Psoas muscle (tissue), 8 donors: ENCODE results near the gene PID1. TPM values are rescaled to one million over a fixed set of nuclear protein-coding genes. Genes with fewer than 3 reads are reported as not detected.

ENCODE experiments used
- ATAC-seq, 4 donors: fragments of 200-7000 bp; cut with Tn5 transposase; one replicate each; pipeline ENCODE4 v1.9.1; 2020; ENCODE audit warnings: moderate library complexity in 3 of 4, mild to moderate bottlenecking in 2 of 4
- DNase-seq, 2 donors: peaks; one replicate each; pipeline ENCODE4 v3.0.0-alpha.2; 2020
- H3K27ac ChIP-seq: fragments of 200-600 bp; one replicate; pipeline ENCODE4 v1.8.0; 2022
- H3K27me3 ChIP-seq, 3 donors: fragments of 200-600 bp in 1 of 3; one replicate each; pipeline versions ENCODE4 v1.6.1 to v1.8.0; 2013 to 2022; ENCODE audit warnings: low read length in 2 of 3, mild to moderate bottlenecking in 2 of 3, moderate library complexity in 1 of 3; ENCODE audit not compliant: insufficient read depth in 3 of 3
- H3K36me3 ChIP-seq, 2 donors: fragments of 200-600 bp in 1 of 2; one replicate each; pipeline versions ENCODE4 v1.6.1 to v1.8.0; 2013 to 2022; ENCODE audit warnings: low read depth in 1 of 2, mild to moderate bottlenecking in 1 of 2, moderate library complexity in 1 of 2; ENCODE audit not compliant: insufficient read depth in 1 of 2
- H3K4me1 ChIP-seq: fragments of 200-600 bp; one replicate; pipeline ENCODE4 v1.8.0; 2022
- H3K4me3 ChIP-seq: fragments of 200-600 bp; one replicate; pipeline ENCODE4 v1.8.0; 2022; ENCODE audit warnings: mild to moderate bottlenecking
- H3K9me3 ChIP-seq: fragments of 200-600 bp; one replicate; pipeline ENCODE4 v1.8.0; 2022
- CTCF ChIP-seq: fragments of 200-600 bp; IDR thresholded peaks from one replicate; pipeline ENCODE4 v1.8.0; 2022; ENCODE audit warnings: antibody characterized with exemption
- WGBS, 3 donors: extraction: QIAGEN DNeasy Blood & Tissue Kit; methylation state at CpG; one replicate each; pipeline versions ENCODE4 v1.1.6 to v1.1.7; 2013; 5-methylcytosine and 5-hydroxymethylcytosine counted together
- intact Hi-C, 2 donors: fragments of 100-400 bp; cut with DNase I; formaldehyde crosslinking; loops; one replicate each; pipeline versions ENCODE4 v1.11.0 to v1.14.2; 2022
- polyA plus RNA-seq, 3 donors: library from polyadenylated mRNA; stranded (reverse); fragments of 200-250 nt; gene quantifications; one replicate each; pipeline ENCODE4 v1.2.3, GENCODE V29; 2013
- total RNA-seq, 4 donors: library from RNA; stranded (reverse); fragmentation: NEBNext Ultra II Directional in 2 of 4; extraction: Animal tissue kit (Norgen Biotek cat#: 25700) in 2 of 4; gene quantifications; one replicate each; pipeline versions ENCODE4 v1.2.1 to v1.2.4, GENCODE V29; 2021 to 2023
- donor health status: healthy with polysubstance abuse.
- donor health status: DM: no; HTN: no; CAD: no; lungs with moderate emphysema.
- donor health status: Bipolar disorder and iron deficiency.
- donor health status: healthy.
- donor health status: DM: yes; HTN: yes; CAD: no.
- donor health status: DM: no; HTN: no; CAD: no.
- donor health status: DM: no; HTN: no; CAD: no.
- donor health status: DM: yes; HTN: yes; CAD: no.

Gene PID1
- total and polyA plus RNA-seq, 7 donors, result 4.3 to 10.6 (median 6.6) TPM

- Histone ChIP-seq H3K9me3 (no peaks in the 10 kb centered on the region), H3K4me3 (no peak overlapping the region), H3K27me3 (no peaks in the 10 kb centered on the region), H3K36me3 (no peaks in the 10 kb centered on the region), H3K27ac (no peak overlapping the region), H3K4me1 (no peaks in the 10 kb centered on the region)
- intact Hi-C loops, result no loop called here
- ATAC-seq (no peak), DNase-seq (no peak)
- TF ChIP-seq CTCF, result no peak
- WGBS, 3 donors, result 57 to 74% (median 72%) methylated on average over 2 of the region's 2 CpGs
Observed at GRCh38 chr2:229042349-229042748, 228.7 kb downstream of the PID1 start.

- DNase-seq, result no peak
- ATAC-seq, result no peak
- H3K4me1 ChIP-seq, result no peaks in the 10 kb centered on the region
- H3K27me3 ChIP-seq, result no peaks in the 10 kb centered on the region
- intact Hi-C loops, result no loop called here
- no peak overlapping the region for H3K4me3 ChIP-seq
- no peak for TF ChIP-seq CTCF
- WGBS, 3 donors, result 87 to 94% (median 93%) methylated on average over 2 of the region's 2 CpGs
- no peaks in the 10 kb centered on the region for H3K9me3 ChIP-seq
- no peaks in the 10 kb centered on the region for H3K36me3 ChIP-seq
- H3K27ac ChIP-seq, result no peak overlapping the region
Observed at GRCh38 chr2:229041691-229042090, 229.4 kb downstream of the PID1 start.

- Histone ChIP-seq H3K4me1 (no peaks in the 10 kb centered on the region), H3K27ac (no peak overlapping the region), H3K36me3 (no peaks in the 10 kb centered on the region), H3K9me3 (no peaks in the 10 kb centered on the region), H3K27me3 (no peaks in the 10 kb centered on the region), H3K4me3 (no peak overlapping the region)
- no peak for TF ChIP-seq CTCF
- ATAC-seq (no peak), DNase-seq (no peak)
- WGBS, 3 donors, result 64 to 67% (median 66%) methylated on average over 4 of the region's 4 CpGs
- intact Hi-C loops, result no loop called here
Observed at GRCh38 chr2:229037621-229038020, 233.5 kb downstream of the PID1 start.

- WGBS, 3 donors, result 81 to 90% (median 82%) methylated on average over 3 of the region's 3 CpGs
- intact Hi-C loops, result no loop called here
- Histone ChIP-seq H3K36me3 (no peaks in the 10 kb centered on the region), H3K4me1 (no peaks in the 10 kb centered on the region), H3K4me3 (no peak overlapping the region), H3K27ac (no peak overlapping the region), H3K27me3 (no peaks in the 10 kb centered on the region), H3K9me3 (no peaks in the 10 kb centered on the region)
- ATAC-seq (no peak), DNase-seq (no peak)
- no peak for TF ChIP-seq CTCF
Observed at GRCh38 chr2:229033816-229034215, 237.3 kb downstream of the PID1 start.

GRCh38 chr2:229032608-229033234 lies 238.4 kb downstream of the PID1 start:
- no peak for TF ChIP-seq CTCF
- H3K9me3 ChIP-seq, result no peaks in the 10 kb centered on the region
- no peaks in the 10 kb centered on the region for H3K4me1 ChIP-seq
- no peaks in the 10 kb centered on the region for H3K27me3 ChIP-seq
- H3K27ac ChIP-seq, result no peak overlapping the region
- intact Hi-C loops, result no loop called here
- no peak for DNase-seq
- H3K4me3 ChIP-seq, result no peak overlapping the region
- no peak for ATAC-seq
- WGBS, 3 donors, result 93 to 94% (median 93%) methylated on average over 9 of the region's 9 CpGs
- H3K36me3 ChIP-seq, result no peaks in the 10 kb centered on the region
